Hepatocyte (in vitro differentiated cells): ENCODE data around the gene LDHAL6B. TPM values are rescaled to one million over a fixed set of nuclear protein-coding genes. Genes with fewer than 3 reads are reported as not detected.

ENCODE experiments used
- DNase-seq: peaks from one replicate; pipeline ENCODE4 v3.0.0-alpha.2; 2016; ENCODE audit warnings: low spot score
- H2AFZ ChIP-seq: fragments of 200-600 bp; sonication (generic); 2 replicates; pipeline ENCODE4 v1.6.0; 2016; ENCODE audit warnings: antibody characterized with exemption, mild to moderate bottlenecking
- H3K27ac ChIP-seq: fragments of 200-600 bp; sonication (generic); 2 replicates; pipeline ENCODE4 v1.5.1; 2016; ENCODE audit warnings: mild to moderate bottlenecking
- H3K27me3 ChIP-seq: fragments of 200-600 bp; sonication (generic); 2 replicates; pipeline ENCODE4 v1.6.1; 2016
- H3K36me3 ChIP-seq: fragments of 200-600 bp; sonication (generic); replicated peaks from 2 replicates; pipeline ENCODE4 v1.5.1; 2016; ENCODE audit warnings: low read depth; ENCODE audit not compliant: insufficient read depth
- H3K4me1 ChIP-seq: fragments of 200-600 bp; sonication (generic); 2 replicates; pipeline ENCODE4 v1.5.1; 2016; ENCODE audit warnings: mild to moderate bottlenecking, moderate library complexity; ENCODE audit not compliant: insufficient read depth
- H3K4me2 ChIP-seq: fragments of 200-600 bp; sonication (generic); 2 replicates; pipeline ENCODE4 v1.6.0; 2016
- H3K4me3 ChIP-seq: fragments of 200-600 bp; sonication (generic); 2 replicates; pipeline ENCODE4 v1.5.1; 2016; ENCODE audit warnings: mild to moderate bottlenecking
- H3K79me2 ChIP-seq: fragments of 200-600 bp; sonication (generic); 2 replicates; pipeline ENCODE4 v1.6.0; 2017; ENCODE audit warnings: mild to moderate bottlenecking
- H3K9me2 ChIP-seq: fragments of 200-600 bp; sonication (generic); replicated peaks from 2 replicates; pipeline ENCODE4 v1.6.0; 2017; ENCODE audit warnings: mild to moderate bottlenecking; ENCODE audit not compliant: insufficient read depth
- H3K9me3 ChIP-seq: fragments of 200-600 bp; sonication (generic); 2 replicates; pipeline ENCODE4 v1.5.1; 2016; ENCODE audit warnings: low read depth, mild to moderate bottlenecking
- H4K20me1 ChIP-seq: fragments of 200-600 bp; sonication (generic); 2 replicates; pipeline ENCODE4 v1.6.0; 2016; ENCODE audit warnings: mild to moderate bottlenecking; ENCODE audit not compliant: insufficient read depth, poor library complexity, severe bottlenecking
- CTCF ChIP-seq: fragments of 200-600 bp; sonication (generic); IDR thresholded peaks from 2 replicates; pipeline ENCODE4 v1.5.1; 2016; ENCODE audit warnings: antibody characterized with exemption, mild to moderate bottlenecking; ENCODE audit not compliant: poor library complexity
- EZH2 ChIP-seq: fragments of 200-600 bp; sonication (generic); IDR thresholded peaks from 2 replicates; pipeline ENCODE4 v1.6.1; 2016; ENCODE audit warnings: antibody characterized with exemption, mild to moderate bottlenecking, borderline replicate concordance
- EZH2phosphoT487 ChIP-seq: fragments of 200-600 bp; sonication (generic); IDR thresholded peaks from one replicate; pipeline ENCODE4 v1.6.1; 2018; ENCODE audit warnings: antibody characterized with exemption, mild to moderate bottlenecking, low read depth, moderate library complexity; ENCODE audit not compliant: unreplicated experiment, severe bottlenecking
- WGBS: methylation state at CpG from one replicate; pipeline ENCODE4 v1.1.6; 2016; ENCODE audit warnings: low lambda C conversion rate; ENCODE audit errors: missing lambda C conversion rate; 5-methylcytosine and 5-hydroxymethylcytosine counted together
- polyA plus RNA-seq: library from polyadenylated mRNA; unstranded; fragments of >200 nt; fragmentation: Nextera tagmentation; extraction: Ambion mirVana; gene quantifications from 2 replicates; pipeline ENCODE4 v1.2.1, GENCODE V29; 2016
- total RNA-seq: library from RNA; depleted of rRNA; stranded (reverse); fragments of >200 nt; gene quantifications from 2 replicates; pipeline ENCODE4 v1.2.3, GENCODE V29; 2014

The LDHAL6B gene
- total and polyA plus RNA-seq, 2 experiments from 2014 or later, result 0.17 TPM; not detected in 1

- H3K4me3 ChIP-seq, result no peak overlapping the region
- H3K79me2 ChIP-seq, result no peaks in the 10 kb centered on the region
- H4K20me1 ChIP-seq, result no peaks in the 10 kb centered on the region
- TF ChIP-seq EZH2 (no peak), EZH2phosphoT487 (no peak), CTCF (no peak)
- no peaks in the 10 kb centered on the region for H3K27me3 ChIP-seq
- DNase-seq, result no peak
- H3K9me3 ChIP-seq, result no peaks in the 10 kb centered on the region
- H3K9me2 ChIP-seq, result no peaks in the 10 kb centered on the region
- peaks cover 11% of the 10 kb centered on the region for H3K4me1 ChIP-seq
- WGBS, result 94% methylated on average over 7 of the region's 7 CpGs
- no peak overlapping the region for H3K4me2 ChIP-seq
- H3K36me3 ChIP-seq, result no peaks in the 10 kb centered on the region
- no peak overlapping the region for H3K27ac ChIP-seq
- H2AFZ ChIP-seq, result no peak overlapping the region
Observed at GRCh38 chr15:59168536-59168935, 38.1 kb upstream of the LDHAL6B start.

GRCh38 chr15:59169251-59169708, 37.4 kb upstream of the LDHAL6B start:
- H3K36me3 ChIP-seq, result no peaks in the 10 kb centered on the region
- no peaks in the 10 kb centered on the region for H4K20me1 ChIP-seq
- H3K27me3 ChIP-seq, result no peaks in the 10 kb centered on the region
- H3K4me1 ChIP-seq, result peaks cover 11% of the 10 kb centered on the region
- peak overlapping the region; percentile 61 for H3K27ac ChIP-seq
- TF ChIP-seq CTCF, result no peak
- TF ChIP-seq EZH2, result no peak
- no peak for TF ChIP-seq EZH2phosphoT487
- no peak overlapping the region for H3K4me3 ChIP-seq
- DNase-seq, result peak; percentile 24
- H3K9me2 ChIP-seq, result no peaks in the 10 kb centered on the region
- H3K9me3 ChIP-seq, result no peaks in the 10 kb centered on the region
- no peak overlapping the region for H2AFZ ChIP-seq
- WGBS, result 88% methylated on average over 3 of the region's 3 CpGs
- no peaks in the 10 kb centered on the region for H3K79me2 ChIP-seq
- no peak overlapping the region for H3K4me2 ChIP-seq

GRCh38 chr15:59170295-59171066, 36.2 kb upstream of the LDHAL6B start:
- Histone ChIP-seq H3K36me3 (no peaks in the 10 kb centered on the region), H3K9me2 (no peaks in the 10 kb centered on the region), H3K27me3 (no peaks in the 10 kb centered on the region), H3K9me3 (no peaks in the 10 kb centered on the region), H3K4me1 (peaks cover 17% of the 10 kb centered on the region), H3K27ac (peak overlapping the region; percentile 61), H3K4me3 (no peak overlapping the region), H3K79me2 (no peaks in the 10 kb centered on the region), H2AFZ (no peak overlapping the region), H4K20me1 (no peaks in the 10 kb centered on the region), H3K4me2 (no peak overlapping the region)
- TF ChIP-seq CTCF (no peak), EZH2 (no peak), EZH2phosphoT487 (no peak)
- peak; percentile 26 for DNase-seq
- 66% methylated on average over 12 of the region's 12 CpGs for WGBS
